MM.1S (cell line): Measurements from ENCODE around the gene UBE2J2.

ENCODE experiments used
- EZH2phosphoT487 ChIP-seq: fragments of 300-600 bp; sonication (generic); IDR thresholded peaks from 2 replicates; pipeline ENCODE4 v1.6.1; 2018; ENCODE audit warnings: antibody characterized with exemption, low read length
- TF ChIP-seq, protein P1 (sequence below): fragments of 300-600 bp; sonication (generic); IDR thresholded peaks from 2 replicates; pipeline ENCODE4 v1.5.1; 2016; ENCODE audit warnings: antibody characterized with exemption, low read length, mixed read lengths

DNA sequence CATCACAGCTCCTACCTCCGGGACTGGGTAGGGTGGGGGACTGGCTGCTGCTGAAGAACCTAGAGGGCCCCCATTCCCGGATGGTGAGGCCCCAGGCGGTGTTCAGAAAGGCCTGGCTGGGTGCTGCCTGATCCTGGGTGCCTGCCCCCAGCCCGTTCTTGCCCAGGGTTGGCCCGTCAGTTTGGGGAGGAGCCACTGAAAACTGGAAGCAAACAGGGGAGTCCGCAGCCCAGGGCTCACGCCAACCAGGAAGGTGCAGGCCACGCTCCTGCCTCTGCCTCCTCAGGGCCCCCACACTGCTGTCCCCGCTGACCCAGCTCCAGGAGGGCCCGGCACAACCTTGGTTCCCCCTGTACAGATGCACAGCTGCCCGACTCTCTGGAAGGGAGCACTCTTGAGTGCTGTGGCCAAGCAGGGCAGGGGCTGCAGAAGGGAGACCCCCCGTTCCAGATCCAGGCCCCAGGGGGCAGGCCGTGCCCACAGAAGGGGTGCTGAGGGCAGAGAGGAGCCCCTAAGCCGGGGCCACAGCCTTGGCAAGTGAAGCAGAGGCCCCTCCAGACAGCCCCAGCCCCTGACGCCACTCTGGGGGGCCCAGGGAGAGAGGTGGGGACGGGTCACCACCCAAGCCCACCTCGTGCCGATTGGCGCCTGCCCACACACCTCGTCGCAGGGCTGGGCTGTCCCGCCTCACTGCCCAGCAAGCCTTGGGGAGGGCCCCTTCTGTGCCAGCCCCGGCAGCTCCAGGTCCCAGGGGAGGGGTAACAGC, 32.6 kb downstream of the UBE2J2 start:
- TF ChIP-seq, protein P1, sequence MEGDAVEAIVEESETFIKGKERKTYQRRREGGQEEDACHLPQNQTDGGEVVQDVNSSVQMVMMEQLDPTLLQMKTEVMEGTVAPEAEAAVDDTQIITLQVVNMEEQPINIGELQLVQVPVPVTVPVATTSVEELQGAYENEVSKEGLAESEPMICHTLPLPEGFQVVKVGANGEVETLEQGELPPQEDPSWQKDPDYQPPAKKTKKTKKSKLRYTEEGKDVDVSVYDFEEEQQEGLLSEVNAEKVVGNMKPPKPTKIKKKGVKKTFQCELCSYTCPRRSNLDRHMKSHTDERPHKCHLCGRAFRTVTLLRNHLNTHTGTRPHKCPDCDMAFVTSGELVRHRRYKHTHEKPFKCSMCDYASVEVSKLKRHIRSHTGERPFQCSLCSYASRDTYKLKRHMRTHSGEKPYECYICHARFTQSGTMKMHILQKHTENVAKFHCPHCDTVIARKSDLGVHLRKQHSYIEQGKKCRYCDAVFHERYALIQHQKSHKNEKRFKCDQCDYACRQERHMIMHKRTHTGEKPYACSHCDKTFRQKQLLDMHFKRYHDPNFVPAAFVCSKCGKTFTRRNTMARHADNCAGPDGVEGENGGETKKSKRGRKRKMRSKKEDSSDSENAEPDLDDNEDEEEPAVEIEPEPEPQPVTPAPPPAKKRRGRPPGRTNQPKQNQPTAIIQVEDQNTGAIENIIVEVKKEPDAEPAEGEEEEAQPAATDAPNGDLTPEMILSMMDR: no peak
- TF ChIP-seq EZH2phosphoT487: no peak
